Measurements from ENCODE around the gene TMEM108.

The TMEM108 gene

GRCh38 chr3:133162670-133163305 lies 124.6 kb downstream of the TMEM108 start:
- DNase-seq (ENCODE audit: low spot score) = no peak

GRCh38 chr3:133167340-133168024 lies 129.3 kb downstream of the TMEM108 start:
- DNase-seq (ENCODE audit: low spot score) = no peak

- no peak for DNase-seq (ENCODE audit: low spot score)
Measured at GRCh38 chr3:133168025-133168401, 129.8 kb downstream of the TMEM108 start.

DNA sequence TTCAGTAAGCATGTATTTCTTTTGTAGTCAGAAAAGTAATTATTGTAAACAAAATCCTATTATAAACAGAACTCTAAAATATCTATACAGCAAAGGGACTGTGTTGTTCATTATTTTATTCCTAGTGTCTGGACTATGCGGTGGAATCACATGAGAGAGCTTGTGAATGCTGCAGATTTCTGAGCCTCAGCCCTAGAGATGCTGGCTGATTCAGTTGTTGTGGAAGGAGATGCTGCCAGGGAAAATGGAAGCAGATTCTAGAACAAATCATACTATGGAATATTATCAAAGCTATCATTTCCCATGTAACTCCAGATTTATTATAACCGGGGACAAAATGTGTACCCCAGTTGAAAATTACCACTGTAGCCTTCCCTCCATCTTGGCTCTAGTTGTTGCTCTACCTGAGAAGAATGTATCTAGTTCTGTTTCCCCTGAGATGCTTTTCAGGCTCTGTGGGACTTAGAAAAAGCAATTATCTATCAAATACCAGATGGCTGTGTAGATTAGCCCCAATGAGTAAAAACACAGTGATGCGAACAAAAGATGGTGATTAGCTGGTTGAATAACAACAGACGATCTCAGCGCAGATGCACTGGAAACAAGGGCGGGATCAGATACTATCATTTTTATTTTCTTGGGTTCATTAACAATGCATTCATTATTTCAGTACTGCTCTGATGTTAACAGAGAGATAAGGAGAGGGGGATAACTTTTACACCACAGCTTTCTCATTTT lies 131.3 kb downstream of the TMEM108 start:
- DNase-seq (ENCODE audit: low spot score) = no peak

GRCh38 chr3:133171831-133172230 lies 133.6 kb downstream of the TMEM108 start:
- no peak for DNase-seq (ENCODE audit: low spot score)

- DNase-seq (ENCODE audit: low spot score) = no peak
Measured at GRCh38 chr3:133181392-133182150, 143.4 kb downstream of the TMEM108 start.

- DNase-seq (ENCODE audit: low spot score) = no peak
Measured at GRCh38 chr3:133187870-133188379, 149.7 kb downstream of the TMEM108 start.

- DNase-seq (ENCODE audit: low spot score) = no peak
Measured at GRCh38 chr3:133188996-133189395, 150.8 kb downstream of the TMEM108 start.

DNA sequence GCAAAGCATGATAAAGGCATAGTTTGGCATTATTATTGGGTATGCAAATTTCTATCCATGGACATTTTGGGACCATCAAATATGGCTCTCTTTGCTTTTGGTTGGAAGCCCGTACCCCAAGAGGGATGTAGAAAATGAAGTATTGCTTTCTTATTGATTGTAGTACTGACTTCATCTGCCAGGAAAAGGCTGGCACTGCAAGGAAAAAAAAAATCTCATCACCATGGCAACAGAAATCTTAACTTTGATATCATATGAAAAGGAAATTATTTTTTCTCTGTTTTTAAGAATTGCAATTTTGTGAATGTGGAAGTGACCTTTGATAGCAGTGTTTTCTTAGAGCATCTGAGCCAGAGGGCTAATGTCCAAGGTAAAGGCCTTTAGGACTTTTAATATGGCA lies 151.7 kb downstream of the TMEM108 start:
- no peak for DNase-seq (ENCODE audit: low spot score)

- no peak for DNase-seq (ENCODE audit: low spot score)
Measured at GRCh38 chr3:133191818-133192217, 153.6 kb downstream of the TMEM108 start.

DNA sequence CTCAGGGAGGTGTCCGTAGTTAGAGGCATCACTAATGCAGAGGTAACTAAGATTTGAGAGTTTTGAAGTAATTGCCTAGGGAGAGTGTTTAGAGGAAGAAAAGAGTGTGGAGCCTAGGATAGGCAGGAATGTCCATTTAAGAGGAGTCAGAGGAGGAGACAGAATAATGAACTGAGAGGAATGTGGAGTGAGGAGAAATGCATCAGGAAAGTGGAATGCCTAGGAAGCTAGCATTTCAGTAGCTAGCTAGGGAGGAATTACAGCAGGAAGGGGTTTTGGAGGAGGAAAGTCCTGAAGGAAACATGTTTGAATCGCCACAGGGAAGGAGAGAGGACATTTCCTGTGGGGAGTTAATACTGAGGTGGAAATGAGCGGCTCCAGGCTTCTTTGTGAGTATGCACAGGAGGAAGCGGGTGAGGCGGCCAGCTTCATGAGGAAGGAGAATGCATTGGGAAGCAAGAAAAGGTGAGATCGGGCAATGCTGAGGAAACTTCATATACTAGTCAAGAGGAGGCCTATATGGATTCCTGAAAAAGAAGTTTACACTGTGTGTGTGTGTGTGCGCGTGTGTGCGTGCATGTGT lies 154.3 kb downstream of the TMEM108 start:
- DNase-seq (ENCODE audit: low spot score) = no peak

- DNase-seq (ENCODE audit: low spot score) = no peak
Measured at GRCh38 chr3:133192967-133193366, 154.8 kb downstream of the TMEM108 start.

DNA sequence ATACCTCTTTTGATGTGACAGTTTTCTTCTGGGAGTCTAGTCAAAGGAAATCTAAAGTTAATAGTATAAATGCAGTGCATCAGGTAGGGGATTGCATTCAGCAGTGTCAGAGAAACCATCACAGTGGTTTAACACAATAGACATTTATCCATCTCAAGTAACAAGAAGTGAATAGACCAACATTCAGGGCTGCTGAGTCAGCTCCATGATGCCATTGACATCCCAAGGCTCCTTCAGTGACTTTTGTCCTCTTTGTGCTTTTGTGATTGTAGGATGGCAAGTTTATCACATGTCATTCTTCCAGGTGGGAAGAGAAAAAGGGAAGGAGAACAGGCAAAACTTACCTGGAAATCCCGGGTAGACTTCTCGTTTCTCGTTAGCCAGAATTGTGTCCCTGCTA lies 158.3 kb downstream of the TMEM108 start:
- DNase-seq (ENCODE audit: low spot score) = no peak

GRCh38 chr3:133197619-133198018 lies 159.4 kb downstream of the TMEM108 start:
- no peak for DNase-seq (ENCODE audit: low spot score)

DNA sequence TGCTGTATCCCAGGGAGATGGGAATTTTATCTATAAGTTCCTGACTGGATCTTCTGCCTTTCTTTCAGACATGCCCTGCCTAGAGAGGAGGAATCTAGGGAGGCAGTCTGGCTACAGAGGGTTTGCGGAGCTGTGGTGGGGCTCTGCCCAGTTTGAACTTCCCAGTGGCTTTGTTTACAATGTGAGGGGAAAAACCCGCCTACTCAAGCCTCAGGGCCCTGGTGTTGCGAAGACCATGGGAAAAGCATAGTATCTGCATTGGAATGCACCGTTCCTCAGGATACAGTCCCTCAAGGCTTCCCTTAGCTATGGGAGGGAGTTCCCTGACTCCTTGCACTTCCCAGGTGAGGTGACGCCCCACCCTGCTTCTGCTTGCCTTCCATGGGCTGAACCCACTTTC lies 168.7 kb downstream of the TMEM108 start:
- DNase-seq (ENCODE audit: low spot score) = no peak

GRCh38 chr3:133208184-133208583 lies 170.0 kb downstream of the TMEM108 start:
- no peak for DNase-seq (ENCODE audit: low spot score)

- DNase-seq (ENCODE audit: low spot score) = peak; percentile 18
Measured at GRCh38 chr3:133209871-133210550, 171.8 kb downstream of the TMEM108 start.

DNA sequence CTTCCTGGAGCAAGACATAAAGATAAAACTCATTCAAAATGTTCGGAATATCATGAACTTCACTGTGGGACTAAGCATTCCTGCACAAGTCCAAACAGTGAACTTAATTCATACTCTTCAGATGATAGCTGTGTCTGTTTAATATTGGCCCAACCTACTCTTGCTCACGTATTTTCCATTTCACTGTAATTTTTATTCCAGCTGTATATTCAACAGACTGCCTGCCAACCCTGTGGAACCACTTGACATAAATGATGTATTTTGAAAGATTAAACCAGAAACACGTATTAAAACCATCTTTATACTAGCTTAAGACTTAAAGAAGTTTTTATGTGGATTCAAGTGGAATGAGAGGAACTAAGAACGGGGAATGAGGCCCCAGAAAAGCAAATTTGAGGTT lies 172.5 kb downstream of the TMEM108 start:
- DNase-seq (ENCODE audit: low spot score) = no peak

GRCh38 chr3:133211449-133211848 lies 173.3 kb downstream of the TMEM108 start:
- DNase-seq (ENCODE audit: low spot score) = no peak

GRCh38 chr3:133211856-133212255 lies 173.7 kb downstream of the TMEM108 start:
- DNase-seq (ENCODE audit: low spot score) = no peak

GRCh38 chr3:133213937-133214336 lies 175.7 kb downstream of the TMEM108 start:
- DNase-seq (ENCODE audit: low spot score) = no peak
